Epidermal melanocyte (primary cell): ENCODE data around the gene WT1.
"Not testable (repeated sequence)": the region's sequence is repeated elsewhere in the genome, so short reads cannot be mapped to it uniquely, and the experiment has no call there.

Experiments
- DNase-seq: peaks from one replicate; pipeline ENCODE4 v3.0.0; 2011; ENCODE audit warnings: low spot score; ENCODE audit not compliant: insufficient read length

Gene WT1

DNA sequence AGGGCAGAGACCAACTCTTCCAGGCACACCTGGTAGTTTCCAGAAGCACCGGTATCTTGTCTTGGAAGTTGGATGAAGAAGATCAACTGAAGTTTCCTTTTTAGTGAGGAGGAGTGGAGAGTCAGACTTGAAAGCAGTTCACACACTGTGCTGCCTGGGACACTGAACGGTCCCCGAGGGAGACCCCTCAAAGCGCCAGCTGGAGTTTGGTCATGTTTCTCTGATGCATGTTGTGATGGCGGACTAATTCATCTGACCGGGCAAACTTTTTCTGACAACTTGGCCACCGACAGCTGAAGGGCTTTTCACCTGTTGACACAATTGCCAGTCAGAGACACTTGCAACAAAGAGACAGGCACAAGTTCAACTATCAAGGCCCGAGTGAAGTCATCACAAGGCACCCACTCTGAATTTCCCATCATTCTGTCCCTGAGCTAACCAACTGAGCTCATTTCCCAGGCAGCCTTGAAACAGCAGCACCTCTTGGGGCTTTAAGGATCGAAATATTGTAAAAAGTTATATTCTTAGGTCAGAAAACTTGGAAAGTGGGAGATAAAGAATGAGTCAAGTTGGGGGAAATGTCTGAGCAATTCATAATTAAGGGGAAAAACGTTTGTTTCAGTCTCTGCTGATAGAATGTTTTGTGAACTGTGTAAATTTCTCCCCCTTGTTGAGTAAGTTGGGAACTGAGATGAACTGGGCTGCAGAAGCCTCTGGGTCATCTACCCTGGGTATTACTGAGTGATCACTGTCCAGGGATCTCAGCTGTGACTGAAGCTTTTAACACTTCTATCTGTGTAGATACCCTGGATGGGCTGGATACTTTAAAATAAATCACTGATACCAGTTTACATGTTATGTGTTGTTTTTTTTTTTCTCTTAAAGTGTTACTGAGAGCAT lies 46.2 kb downstream of the WT1 start:
- DNase-seq = no peak

DNA sequence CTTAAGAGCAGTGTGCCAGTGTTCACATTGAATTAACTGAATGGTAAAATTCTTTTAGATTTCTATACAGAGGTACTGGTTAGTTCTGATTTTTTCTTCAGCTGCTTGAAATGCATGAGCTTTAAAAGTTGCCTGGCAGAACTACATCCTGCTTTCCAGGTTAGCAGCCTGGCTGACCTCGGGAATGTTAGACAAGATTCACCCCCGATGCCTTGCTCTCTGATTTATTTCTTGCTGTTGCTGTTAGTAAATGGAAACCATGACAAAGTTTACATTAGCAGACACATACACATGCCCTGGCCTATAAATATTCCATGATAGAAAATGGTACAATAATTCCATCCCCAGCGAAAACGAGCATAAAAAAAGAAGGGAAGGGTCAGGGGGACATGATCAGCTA lies 47.0 kb downstream of the WT1 start:
- no peak for DNase-seq

DNA sequence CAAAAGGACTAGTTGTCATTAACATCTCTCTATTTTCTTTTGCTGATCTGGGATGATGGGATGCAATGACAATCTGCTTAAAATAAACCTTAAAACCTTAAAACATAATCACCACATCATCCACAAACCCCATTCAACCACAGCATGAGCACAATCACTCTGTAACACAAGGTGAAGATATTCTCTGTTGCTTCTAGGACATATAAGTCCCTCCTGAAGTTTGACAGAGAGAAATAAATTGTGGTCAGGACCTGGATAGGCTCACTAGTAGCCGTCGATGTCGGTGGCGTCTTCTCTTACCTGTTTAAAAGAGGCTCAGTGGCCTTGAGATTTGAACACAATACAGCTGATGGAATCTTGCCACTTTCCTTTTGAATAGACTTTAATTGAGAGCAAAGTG lies 47.9 kb downstream of the WT1 start:
- no peak for DNase-seq

DNA sequence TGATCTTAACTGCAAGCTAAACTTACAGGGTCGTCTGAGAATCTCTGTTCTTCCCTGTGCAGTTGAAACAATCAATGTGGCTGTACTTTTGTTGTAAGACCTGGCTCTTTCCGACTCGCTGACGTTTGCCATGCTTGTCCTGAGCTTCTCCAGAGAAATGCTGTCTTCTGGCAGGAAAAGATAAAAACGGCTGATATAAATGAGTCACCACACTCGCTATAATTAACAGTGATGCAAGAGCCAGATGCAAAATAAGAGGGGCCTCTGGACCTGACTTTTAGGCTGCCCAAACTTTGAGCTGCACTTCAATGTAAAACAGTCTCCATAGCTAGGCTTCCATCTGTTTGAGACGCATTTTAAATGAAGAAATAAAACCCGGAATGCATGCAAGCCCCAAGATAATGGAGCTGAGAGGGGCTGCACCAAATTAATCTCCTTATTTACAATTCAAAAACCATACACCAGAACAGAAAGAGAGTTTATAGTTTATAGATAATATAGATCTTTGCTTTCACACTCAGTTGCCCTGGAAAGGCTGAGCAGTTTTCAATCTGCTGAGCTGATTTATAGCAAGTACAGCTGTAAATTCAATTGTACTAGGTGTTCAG lies 48.5 kb downstream of the WT1 start:
- DNase-seq = no peak

DNA sequence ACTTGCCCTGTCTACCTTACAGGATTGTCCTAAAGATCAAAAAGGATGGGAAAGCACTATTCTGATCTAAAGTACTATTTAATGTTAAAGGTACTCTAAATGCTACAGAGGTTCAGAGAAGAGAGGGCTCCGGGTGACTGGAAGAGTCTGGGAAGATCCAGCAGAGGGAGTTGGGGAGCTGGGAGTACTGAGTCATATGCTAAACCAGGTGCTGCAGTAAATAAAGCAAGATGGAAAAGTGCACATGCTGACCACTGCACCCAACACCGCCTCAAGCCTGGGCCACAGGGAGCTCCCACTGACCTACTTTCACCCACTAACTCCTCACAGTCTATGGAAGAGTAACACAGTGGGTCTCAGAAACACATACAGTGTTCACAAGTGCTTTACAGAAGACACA lies 49.3 kb downstream of the WT1 start:
- no peak for DNase-seq

DNA sequence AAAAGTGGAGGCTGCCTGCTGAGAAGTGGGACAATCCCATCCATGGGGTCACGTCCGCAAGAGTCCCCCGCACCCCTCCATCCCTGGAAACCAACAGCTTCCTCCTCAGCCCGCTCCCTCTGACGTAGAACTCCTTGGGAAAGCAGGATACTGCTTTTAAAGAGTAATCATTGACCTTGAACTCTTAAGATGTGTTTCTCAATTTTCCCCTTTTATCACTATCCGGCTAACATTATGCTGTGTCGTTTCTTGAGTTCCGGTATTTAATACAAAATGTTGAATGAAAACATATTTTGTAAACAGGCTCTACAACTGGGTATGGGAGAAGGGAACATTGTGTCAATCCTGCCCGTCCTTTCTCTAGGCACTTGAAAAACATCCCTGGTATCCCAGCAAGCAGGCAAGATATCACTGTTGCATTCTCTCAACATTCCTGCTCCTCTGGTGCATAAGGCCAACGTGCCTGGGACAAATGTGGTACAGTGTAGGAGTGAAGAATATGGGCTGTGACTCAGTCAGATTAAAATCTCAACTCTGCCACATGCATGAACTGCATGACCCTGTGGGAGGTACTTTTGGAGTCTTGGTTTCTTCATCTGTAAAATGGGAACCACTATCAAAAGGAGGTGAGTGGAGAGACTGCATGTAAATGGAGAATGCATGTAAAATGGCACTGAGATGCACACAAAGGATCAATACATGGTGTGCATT lies 52.8 kb downstream of the WT1 start:
- DNase-seq = no peak

DNA sequence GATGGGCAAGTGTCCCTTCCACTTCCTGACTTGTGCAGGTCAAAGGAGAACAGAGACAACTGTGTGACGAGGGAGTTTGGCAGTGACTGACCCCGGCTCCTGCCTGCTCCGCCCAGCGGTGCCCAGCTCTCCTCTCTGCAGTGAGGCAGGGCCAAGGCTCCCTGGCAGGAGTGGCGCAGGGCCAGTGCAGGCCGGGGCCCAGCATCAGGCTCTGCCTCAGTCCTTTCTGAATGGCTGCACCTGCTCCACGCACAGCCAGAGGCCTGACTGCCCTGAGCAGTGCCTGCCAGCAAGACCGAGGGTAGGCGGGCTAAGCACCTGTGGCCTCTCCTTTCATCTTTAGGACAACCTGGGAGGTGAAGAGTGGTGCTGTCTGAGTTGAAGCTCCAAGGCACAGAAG lies 54.2 kb downstream of the WT1 start:
- no peak for DNase-seq

DNA sequence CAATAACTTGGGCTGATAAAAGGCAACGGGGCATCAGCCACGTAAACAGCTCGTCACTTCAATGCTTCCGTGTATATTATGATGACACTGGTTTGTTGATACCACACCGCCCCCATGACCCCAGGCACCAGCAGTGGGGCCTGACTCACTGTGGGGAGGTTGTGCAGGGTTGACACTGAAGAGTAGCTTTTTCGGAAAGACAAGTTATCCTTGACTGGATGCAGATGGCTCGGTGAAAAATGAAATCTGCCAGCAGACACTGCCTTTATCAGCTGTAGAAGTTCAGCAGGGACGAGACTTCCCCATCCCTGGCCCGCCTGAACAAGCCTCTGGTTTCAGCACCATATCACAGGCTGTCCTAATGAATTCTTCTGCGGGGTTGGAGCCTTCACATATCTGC lies 55.6 kb downstream of the WT1 start:
- DNase-seq = no peak

DNA sequence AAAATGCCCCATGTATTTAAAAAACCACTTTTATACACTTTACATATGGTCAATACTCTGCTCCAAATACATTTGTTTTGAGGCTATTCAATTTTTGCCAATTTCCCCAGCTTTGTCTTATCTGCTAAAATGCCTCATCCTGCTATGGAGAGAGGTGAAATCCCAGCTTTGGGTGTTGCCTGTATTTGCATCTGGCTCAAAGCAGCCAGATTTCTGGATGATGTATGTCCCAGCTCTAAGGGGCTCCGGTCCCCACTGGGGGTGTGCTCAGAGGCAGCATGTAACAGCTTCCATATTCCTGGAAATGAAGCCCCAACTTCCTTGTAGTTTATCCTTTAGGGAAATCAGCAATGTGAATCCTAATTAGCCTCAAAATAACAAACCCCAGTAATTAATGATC lies 59.5 kb downstream of the WT1 start:
- DNase-seq = no peak

DNA sequence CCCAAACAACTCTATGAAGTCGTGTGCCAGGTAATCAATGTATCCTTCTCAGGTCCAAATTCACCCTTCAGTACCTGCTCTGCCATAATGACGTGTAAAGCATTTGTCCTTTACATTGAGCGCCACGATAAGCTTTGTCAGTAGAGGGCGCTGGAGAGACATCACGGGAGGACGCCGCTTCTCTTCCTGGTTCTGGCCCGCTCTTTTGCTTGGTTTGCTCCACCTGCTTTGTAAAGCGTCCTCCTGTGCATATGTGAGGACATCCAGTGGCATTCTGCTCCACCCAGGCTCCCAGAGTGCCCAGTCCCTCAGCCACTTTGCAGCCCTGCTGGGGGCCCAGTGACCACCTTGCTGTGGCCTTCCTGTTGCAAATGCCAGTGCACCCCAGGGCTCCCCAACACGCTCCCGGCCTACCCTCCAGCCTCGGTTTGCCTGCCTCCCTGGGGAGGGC lies 61.1 kb downstream of the WT1 start:
- DNase-seq = no peak

DNA sequence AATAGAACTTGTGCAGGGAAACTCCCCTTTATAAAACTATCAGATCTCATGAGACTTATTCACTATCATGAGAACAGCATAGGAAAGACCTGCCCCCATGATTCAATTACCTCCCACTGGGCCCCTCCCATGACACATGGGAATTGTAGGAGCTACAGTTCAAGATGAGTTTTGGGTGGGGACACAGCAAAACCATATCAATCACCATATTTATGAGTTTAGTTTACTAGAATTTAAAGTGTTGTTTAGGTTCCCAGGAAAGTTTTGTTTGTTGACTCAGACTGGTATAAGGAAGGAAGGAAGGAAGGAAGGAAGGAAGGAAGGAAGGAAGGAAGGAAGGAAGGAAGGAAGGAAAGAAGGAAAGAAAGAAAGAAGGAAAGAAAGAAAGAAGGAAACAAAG lies 65.4 kb downstream of the WT1 start:
- not testable (repeated sequence) for DNase-seq

DNA sequence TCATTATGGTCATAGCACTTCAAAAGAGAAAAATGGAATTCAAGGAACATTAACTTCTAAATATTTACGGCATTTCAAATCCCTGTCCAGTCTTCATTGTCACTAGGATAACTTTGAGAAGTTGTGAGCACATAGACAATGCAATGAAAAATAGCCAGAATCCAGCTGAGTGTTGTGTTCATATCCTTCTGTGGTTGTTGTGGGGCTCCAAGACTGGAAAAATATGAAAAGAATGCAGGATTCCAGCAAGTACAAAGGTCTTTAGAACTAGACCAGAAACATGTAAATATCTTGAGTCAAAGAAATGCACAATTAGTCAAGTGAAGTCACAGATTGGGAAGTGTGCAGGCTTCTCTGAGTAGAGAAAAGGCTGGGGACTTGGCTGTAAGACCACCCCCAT lies 68.7 kb downstream of the WT1 start:
- DNase-seq = no peak

DNA sequence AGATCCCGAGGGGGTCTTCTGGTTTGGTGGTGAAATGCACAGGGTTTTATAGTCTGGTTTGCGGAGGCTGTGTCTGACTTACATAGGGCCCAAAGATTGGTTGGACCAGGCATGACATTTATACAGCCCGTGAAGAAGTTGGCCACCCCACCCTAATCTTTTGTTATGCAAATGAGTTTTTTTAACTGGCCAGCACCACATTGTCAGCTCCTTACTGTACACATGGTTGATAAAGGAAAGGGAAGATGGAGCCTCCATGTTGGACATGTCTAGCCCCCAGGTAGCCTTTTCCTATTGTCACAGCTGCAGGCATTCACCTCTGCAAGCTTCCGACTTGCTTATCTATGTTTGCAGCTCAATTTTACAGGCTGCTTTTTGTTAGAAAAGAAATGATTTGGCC lies 70.1 kb downstream of the WT1 start:
- DNase-seq = no peak

DNA sequence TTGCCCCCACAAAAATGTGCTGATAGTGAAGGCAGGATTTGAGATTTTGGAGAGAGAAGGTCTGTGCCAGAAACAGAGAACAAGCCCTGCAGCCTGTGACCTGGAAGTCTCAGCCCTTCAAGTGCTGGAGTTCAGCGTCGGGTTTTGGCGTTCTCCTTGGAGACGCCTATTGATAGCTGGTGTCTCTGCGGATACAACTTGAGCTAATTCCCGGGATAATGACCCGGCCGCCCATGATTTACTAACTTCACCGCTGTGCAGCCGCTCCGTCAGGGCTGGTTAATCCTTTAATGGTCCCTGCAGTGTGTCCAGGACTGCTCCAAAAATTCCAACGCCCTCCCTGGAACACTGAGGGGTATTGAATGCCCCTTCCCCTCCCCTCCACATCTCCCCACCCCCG lies 76.6 kb downstream of the WT1 start:
- DNase-seq = no peak

DNA sequence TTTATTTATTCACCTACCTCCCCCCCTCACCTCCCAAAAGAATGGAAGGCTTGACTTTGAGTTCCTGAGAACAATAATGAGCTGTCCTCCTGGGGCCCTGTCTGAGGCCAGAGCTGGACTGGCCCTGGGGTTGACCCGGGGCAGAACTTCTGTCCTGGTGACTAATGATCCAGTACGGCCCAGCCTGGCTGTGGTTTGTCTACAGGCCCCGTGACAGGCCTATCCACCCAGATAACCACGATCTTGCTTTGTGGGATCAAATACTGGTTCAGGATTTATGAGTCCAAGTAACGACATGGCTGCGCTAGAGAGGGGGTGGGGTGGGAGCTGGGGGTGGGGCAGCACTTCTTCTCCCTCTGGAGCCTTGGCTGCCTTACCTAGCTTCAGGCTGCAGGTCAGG lies 81.5 kb downstream of the WT1 start:
- DNase-seq = no peak

DNA sequence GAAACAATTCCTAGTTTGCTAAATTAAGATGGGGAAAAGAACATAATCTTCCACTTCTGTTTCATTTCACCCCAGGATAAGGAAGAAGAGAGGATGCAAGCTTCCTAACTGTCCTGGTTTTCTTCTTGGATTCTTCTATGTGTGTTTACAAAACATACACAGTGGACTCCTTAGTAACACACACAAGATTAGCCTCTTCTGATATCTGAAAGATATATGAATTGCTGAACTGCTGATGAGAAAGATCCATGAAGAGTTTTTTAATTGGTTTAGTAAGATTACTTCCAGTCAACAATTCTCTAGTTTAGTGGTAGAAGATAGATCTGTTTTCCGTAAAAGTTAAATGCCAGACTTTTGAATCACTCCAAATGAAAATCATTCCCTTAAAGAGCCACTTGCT lies 86.8 kb downstream of the WT1 start:
- DNase-seq = no peak

DNA sequence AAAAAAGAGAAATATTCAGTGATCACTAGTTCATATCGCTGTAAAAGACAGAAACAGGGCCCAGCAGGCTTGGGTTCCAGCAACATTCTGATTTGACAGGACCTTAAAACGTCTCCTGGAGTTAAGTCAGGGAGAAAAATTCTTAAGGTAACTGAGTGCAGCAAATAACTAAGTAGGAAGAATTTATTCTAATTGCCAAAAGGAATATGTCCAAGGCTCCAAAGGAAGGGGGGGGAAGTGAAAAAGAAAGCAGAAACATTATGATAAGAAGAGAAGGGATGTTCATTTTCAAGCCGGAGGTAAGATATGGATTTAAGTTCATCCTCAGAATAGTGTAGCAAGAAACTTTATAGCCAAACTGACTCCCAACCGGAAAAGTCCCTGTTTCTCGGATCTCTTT lies 90.4 kb downstream of the WT1 start:
- no peak for DNase-seq

DNA sequence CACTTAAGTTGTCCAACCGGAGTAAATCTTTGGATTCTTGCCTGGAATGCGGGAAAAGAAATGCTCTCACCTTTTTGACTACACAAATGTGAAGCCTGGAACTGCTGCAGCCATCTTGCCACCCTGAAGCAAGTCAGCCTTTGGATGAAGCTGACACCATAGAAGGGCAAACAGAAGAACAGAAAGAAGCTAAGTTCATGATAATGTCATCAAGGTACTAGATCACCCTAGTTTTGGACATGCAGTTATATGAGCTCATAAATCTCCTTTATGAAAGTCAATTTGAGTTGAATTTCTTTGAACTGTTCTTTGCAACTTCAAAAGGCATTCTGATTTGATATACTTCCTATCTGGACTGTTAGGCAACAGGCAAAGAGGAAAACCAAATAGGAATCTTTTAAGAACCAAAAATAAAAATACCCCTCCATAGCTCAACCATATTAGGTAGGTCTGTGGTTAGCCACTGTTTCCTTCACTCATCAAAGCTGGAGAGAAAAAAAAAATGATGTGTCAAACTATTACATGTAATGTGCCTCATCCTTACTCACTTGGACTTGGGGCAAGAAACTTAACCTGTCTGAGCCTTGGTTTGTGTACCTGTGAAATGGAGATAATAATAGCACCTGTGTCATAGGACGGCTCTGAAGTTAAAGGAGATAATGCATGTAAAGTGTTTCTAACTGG lies 91.9 kb downstream of the WT1 start:
- DNase-seq = no peak

DNA sequence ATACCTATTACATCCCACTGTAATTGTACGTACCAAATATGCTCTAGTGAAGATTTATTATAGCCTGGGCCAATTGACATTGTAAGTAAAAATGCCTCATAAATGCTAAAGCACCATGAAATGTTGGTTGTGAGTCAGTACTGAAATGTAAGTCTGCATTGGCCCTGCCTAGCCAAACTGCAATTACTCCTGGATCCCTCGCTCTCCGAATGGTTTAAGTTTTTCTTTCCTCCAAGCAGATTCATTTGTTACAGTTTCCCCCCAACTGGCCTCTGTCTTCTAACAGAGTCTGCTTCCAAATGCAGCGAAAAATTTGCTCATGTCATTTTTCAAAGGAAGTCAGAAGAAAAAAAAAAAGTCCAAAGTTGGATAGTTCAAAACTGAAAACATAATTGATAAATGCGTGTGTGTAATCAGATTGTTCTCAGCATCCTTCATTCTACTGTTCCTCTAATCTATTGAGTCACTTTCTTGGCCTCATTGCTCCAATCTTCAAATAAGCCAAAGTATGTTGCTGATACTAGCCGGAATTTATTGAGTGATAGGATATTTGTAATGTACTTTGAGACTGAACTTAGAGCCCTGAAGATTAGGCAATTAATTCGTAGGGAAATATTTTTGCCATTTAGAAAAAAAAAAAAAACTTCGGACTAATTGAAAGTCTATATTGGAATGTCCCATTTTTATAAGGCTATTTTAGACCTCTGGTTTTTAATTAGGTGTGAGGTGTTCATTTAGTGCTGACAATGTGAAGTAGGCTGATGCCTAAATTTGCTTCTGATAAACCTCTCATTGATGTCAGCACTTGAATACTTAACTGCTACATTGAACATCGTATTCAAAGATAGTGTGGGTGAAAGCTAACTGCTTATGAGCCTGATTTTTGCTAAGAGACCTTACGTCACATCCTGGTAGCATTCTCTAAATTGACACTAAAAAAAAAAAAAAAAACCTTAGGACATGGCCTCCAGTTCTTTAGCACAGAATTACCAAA lies 93.4 kb downstream of the WT1 start:
- DNase-seq = no peak

DNA sequence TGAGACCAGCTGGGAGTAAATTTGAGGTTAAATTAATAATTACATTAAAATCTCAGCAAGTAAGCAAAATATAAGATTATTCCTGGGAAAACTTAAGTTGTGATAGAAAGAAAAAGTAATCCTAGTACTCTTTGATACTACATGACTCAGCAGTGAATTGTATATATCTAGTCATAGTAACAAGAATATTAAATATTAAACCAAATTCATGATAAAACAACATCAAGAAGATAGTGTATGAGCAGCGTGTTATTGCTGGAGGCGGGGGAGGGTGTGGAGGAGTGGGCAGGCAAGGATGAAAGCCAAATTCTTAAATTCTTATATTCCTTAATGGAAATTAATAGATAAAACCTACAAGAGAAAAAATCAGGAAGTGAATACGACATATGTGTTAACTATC lies 95.2 kb downstream of the WT1 start:
- no peak for DNase-seq
